HepG2 (cell line): ENCODE results near the gene KRT7. TPM values are rescaled to one million over a fixed set of nuclear protein-coding genes. Genes with fewer than 3 reads are reported as not detected.

Source experiments
- ATAC-seq: fragments of 200-7000 bp; cut with Tn5 transposase; 3 replicates; pipeline ENCODE4 v1.9.1; 2020; ENCODE audit warnings: mild to moderate bottlenecking, moderate library complexity
- BruUV-seq: library from RNA; stranded (reverse); fragments of 400-500 nt; replicated peaks from 2 replicates; lab custom pipeline; 2021; lab: Mats Ljungman, UMichigan
- CTCF ChIA-PET: fragments of 300-600 bp; formaldehyde crosslinking; extraction: SDS; loops from one replicate; lab custom pipeline; 2021; ENCODE audit warnings: low total read pairs, inconsistent platforms, low intra/inter-chr PET ratio; lab: Yijun Ruan, JAX
- POLR2A ChIA-PET: fragments of 350-600 bp; sonication (Branson Sonifier 250); formaldehyde crosslinking; loops from one replicate; lab custom pipeline; 2020; ENCODE audit warnings: antibody characterized with exemption, inconsistent platforms; lab: Yijun Ruan, JAX
- DNase-seq: peaks from one replicate; pipeline ENCODE4 v3.0.0-alpha.2; 2015; ENCODE audit warnings: low spot score
- FAIRE-seq: peaks from 3 replicates; lab custom pipeline; 2011; peaks lifted over from hg19 to GRCh38; lab: Jason Lieb, UNC
- H2AFZ ChIP-seq: one replicate; pipeline ENCODE4 v1.6.1; 2011; ENCODE audit warnings: low read length, inconsistent platforms
- H3K27ac ChIP-seq: fragments of 300-600 bp; 3 replicates; pipeline ENCODE4 v1.8.0; 2011; ENCODE audit warnings: mixed run types, mild to moderate bottlenecking, mixed read lengths, low read length, inconsistent platforms; ENCODE audit not compliant: insufficient read depth; ENCODE audit errors: extremely low read length
- H3K27me3 ChIP-seq, 2 experiments: fragments of 200-600 bp in 1 of 2; 2 replicates in 1 of 2; 3 replicates in 1 of 2; pipeline versions ENCODE4 v1.6.0 to v1.8.0; 2011; ENCODE audit warnings: low read length in 2 of 2, mild to moderate bottlenecking in 2 of 2, moderate library complexity in 2 of 2, inconsistent platforms in 1 of 2; ENCODE audit not compliant: insufficient read depth in 2 of 2, control insufficient read depth in 1 of 2
- H3K36me3 ChIP-seq, 2 experiments: fragments of 200-600 bp in 1 of 2; replicated peaks in 1 of 2; 2 replicates in 1 of 2; 3 replicates in 1 of 2; pipeline versions ENCODE4 v1.5.1 to v1.8.0; 2011; ENCODE audit warnings: low read length in 2 of 2, inconsistent platforms in 1 of 2; ENCODE audit not compliant: insufficient read depth in 2 of 2, control insufficient read depth in 1 of 2
- H3K4me1 ChIP-seq: 2 replicates; pipeline ENCODE4 v1.5.1; 2012; ENCODE audit warnings: low read length, inconsistent platforms; ENCODE audit not compliant: insufficient read depth
- H3K4me2 ChIP-seq: 2 replicates; pipeline ENCODE4 v1.6.0; 2011; ENCODE audit warnings: low read depth, low read length, inconsistent platforms
- H3K4me3 ChIP-seq, 3 experiments: fragments of 200-600 bp in 1 of 3; sonication (generic), shearing (Covaris generic) in 1 of 3; replicated peaks in 1 of 3; 2 replicates each; pipeline ENCODE4 v1.5.1; 2011 to 2016; ENCODE audit warnings: low read length in 3 of 3, inconsistent platforms in 2 of 3, low read depth in 2 of 3, mild to moderate bottlenecking in 2 of 3, control low read depth in 1 of 3, mixed read lengths in 1 of 3; ENCODE audit not compliant: insufficient read depth in 1 of 3
- H3K79me2 ChIP-seq: one replicate; pipeline ENCODE4 v1.6.1; 2011; ENCODE audit warnings: low read length, inconsistent platforms; ENCODE audit not compliant: insufficient read depth
- H3K9ac ChIP-seq: 2 replicates; pipeline ENCODE4 v1.6.0; 2011; ENCODE audit warnings: mild to moderate bottlenecking, low read depth, low read length, inconsistent platforms; ENCODE audit not compliant: insufficient read depth
- H3K9me3 ChIP-seq: 2 replicates; pipeline ENCODE4 v1.5.1; 2012; ENCODE audit warnings: mild to moderate bottlenecking, low read length
- H4K20me1 ChIP-seq: 2 replicates; pipeline ENCODE4 v1.6.0; 2011; ENCODE audit warnings: inconsistent platforms, mild to moderate bottlenecking, low read length, moderate library complexity; ENCODE audit not compliant: insufficient read depth
- DMAP1 ChIP-seq: IDR thresholded peaks from 2 replicates; pipeline ENCODE4 v1.6.1; 2016
- FOXK1 ChIP-seq: sonication (generic); formaldehyde crosslinking; IDR thresholded peaks from 2 replicates; pipeline ENCODE4 v1.4.0; 2020; ENCODE audit warnings: low read depth, missing genetic modification reagents, borderline replicate concordance
- FOXM1 ChIP-seq: sonication (generic); formaldehyde crosslinking; IDR thresholded peaks from 2 replicates; pipeline ENCODE4 v1.5.0; 2020; ENCODE audit warnings: missing genetic modification reagents
- HNRNPL ChIP-seq: fragments of 200-400 bp; formaldehyde crosslinking; IDR thresholded peaks from 2 replicates; pipeline ENCODE4 v1.6.1; 2017; ENCODE audit warnings: mild to moderate bottlenecking, low read depth, low read length
- NFE2L2 ChIP-seq: fragments of 150-350 bp; IDR thresholded peaks from 2 replicates; pipeline ENCODE4 v1.6.1; 2014; ENCODE audit warnings: low read length
- ZFP82 ChIP-seq: sonication (generic); formaldehyde crosslinking; IDR thresholded peaks from 2 replicates; pipeline ENCODE4 v1.5.1; 2020; ENCODE audit warnings: mild to moderate bottlenecking, missing genetic modification reagents, borderline replicate concordance
- ZNF841 ChIP-seq: sonication (generic); formaldehyde crosslinking; IDR thresholded peaks from 2 replicates; pipeline ENCODE4 v1.8.1; 2023; ENCODE audit warnings: missing genetic modification reagents, borderline replicate concordance
- ZSCAN21 ChIP-seq: sonication (generic); formaldehyde crosslinking; IDR thresholded peaks from 2 replicates; pipeline ENCODE4 v1.8.0; 2022; ENCODE audit warnings: mild to moderate bottlenecking, missing genetic modification reagents, moderate library complexity, borderline replicate concordance
- WGBS: methylation state at CpG from one replicate; pipeline ENCODE4 v1.1.6; 2017; ENCODE audit warnings: low lambda C conversion rate; 5-methylcytosine and 5-hydroxymethylcytosine counted together
- in situ Hi-C: cut with HindIII; loops from 2 replicates; pipeline ENCODE4 v1.10.0; 2017; ENCODE audit warnings: low pct_unique_long_range_greater_than_20kb; ENCODE audit not compliant: extremely low pct_ligation_motif_present
- intact Hi-C: fragments of 100-400 bp; cut with micrococcal nuclease; formaldehyde crosslinking; loops from one replicate; pipeline ENCODE4 v1.10.0; 2022; ENCODE audit not compliant: unreplicated experiment
- polyA plus RNA-seq, 8 experiments: library from polyadenylated mRNA; depleted of rRNA in 3 of 8; stranded (reverse) in 7 of 8; unstranded in 1 of 8; fragments of >200 nt; fragmentation: Illumina TruSeq in 4 of 8; extraction: Trizol in 4 of 8; gene quantifications; 2 replicates each; pipeline versions ENCODE4 v1.2.1 to v1.2.3, GENCODE V29; 2011 to 2016; ENCODE audit warnings: low read depth in 4 of 8, missing spikeins in 1 of 8, mixed read lengths in 1 of 8; ENCODE audit not compliant: insufficient read depth in 1 of 8
- total RNA-seq, 5 experiments: library from RNA; depleted of rRNA; stranded (reverse); fragments of >200 nt; fragmentation: Illumina TruSeq; extraction: Trizol; gene quantifications; 2 replicates each; pipeline ENCODE4 v1.2.3, GENCODE V29; 2016; ENCODE audit warnings: low read depth in 1 of 5
- TF ChIP-seq, protein P1 (sequence below): sonication (generic); formaldehyde crosslinking; IDR thresholded peaks from 2 replicates; pipeline ENCODE4 v1.4.0; 2020; ENCODE audit warnings: missing genetic modification reagents, borderline replicate concordance
- TF ChIP-seq, protein P2 (sequence below): sonication (generic); formaldehyde crosslinking; IDR thresholded peaks from 2 replicates; pipeline ENCODE4 v1.5.0; 2020; ENCODE audit warnings: missing genetic modification reagents

The KRT7 gene
- total and polyA plus RNA-seq, 2 of the 13 experiments (the other 11 are each of a cell fraction or from before 2014, with no cell fraction given) = 0.83 TPM; not detected in 1

DNA sequence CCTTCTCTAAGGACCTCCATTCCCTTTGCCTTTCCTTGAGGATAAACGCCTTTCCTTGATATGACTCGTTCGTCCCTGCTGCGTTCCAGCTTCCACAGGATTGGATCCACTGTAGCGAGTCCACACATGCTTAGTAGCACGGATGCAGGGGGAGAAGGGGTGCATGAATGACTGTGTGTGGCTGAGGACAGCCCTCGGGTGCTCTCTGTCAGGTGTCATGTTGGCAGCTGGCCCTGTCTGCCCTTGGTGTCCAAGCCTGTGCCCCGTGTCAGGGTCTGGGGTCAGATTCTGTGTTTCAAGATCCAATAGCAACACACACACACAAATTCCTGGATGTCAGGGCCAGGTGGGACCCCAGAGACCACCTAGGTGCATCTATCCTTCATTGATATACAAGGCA, 23.7 kb upstream of the KRT7 start:
- POLR2A ChIA-PET = no interaction called here
- no peaks in the 10 kb centered on the region for H3K36me3 ChIP-seq
- intact Hi-C loops = no loop called here
- no peak overlapping the region for H3K27ac ChIP-seq
- no TSS peak for BruUV-seq
- peaks cover 13 to 48% of the 10 kb centered on the region in 2 experiments; a peak in 4 of 5 replicates for H3K27me3 ChIP-seq
- ATAC-seq (no peak), DNase-seq (no peak), FAIRE-seq (no peak)
- in situ Hi-C loops = no loop called here
- no peaks in the 10 kb centered on the region for H3K9me3 ChIP-seq
- no peak overlapping the region for H3K9ac ChIP-seq
- CTCF ChIA-PET = no interaction called here
- WGBS = under 1% methylated on average over 7 of the region's 8 CpGs
- H4K20me1 ChIP-seq = 0 out of 2 replicates have a peak, but pooled peaks cover 2% of the 10 kb centered on the region
- no peak overlapping the region for H3K4me2 ChIP-seq
- TF ChIP-seq ZFP82 (CRISPR knock-in tag) = no peak
- TF ChIP-seq ZNF841 (CRISPR knock-in tag) = no peak
- TF ChIP-seq, protein P1, sequence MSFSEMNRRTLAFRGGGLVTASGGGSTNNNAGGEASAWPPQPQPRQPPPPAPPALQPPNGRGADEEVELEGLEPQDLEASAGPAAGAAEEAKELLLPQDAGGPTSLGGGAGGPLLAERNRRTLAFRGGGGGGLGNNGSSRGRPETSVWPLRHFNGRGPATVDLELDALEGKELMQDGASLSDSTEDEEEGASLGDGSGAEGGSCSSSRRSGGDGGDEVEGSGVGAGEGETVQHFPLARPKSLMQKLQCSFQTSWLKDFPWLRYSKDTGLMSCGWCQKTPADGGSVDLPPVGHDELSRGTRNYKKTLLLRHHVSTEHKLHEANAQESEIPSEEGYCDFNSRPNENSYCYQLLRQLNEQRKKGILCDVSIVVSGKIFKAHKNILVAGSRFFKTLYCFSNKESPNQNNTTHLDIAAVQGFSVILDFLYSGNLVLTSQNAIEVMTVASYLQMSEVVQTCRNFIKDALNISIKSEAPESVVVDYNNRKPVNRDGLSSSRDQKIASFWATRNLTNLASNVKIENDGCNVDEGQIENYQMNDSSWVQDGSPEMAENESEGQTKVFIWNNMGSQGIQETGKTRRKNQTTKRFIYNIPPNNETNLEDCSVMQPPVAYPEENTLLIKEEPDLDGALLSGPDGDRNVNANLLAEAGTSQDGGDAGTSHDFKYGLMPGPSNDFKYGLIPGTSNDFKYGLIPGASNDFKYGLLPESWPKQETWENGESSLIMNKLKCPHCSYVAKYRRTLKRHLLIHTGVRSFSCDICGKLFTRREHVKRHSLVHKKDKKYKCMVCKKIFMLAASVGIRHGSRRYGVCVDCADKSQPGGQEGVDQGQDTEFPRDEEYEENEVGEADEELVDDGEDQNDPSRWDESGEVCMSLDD = no peak
- no peak for TF ChIP-seq ZSCAN21
- TF ChIP-seq FOXK1 (CRISPR knock-in tag) = no peak
- no peak for TF ChIP-seq HNRNPL
- TF ChIP-seq DMAP1 (CRISPR knock-in tag) = no peak
- TF ChIP-seq NFE2L2 = no peak
- TF ChIP-seq FOXM1 (CRISPR knock-in tag) = no peak
- TF ChIP-seq, protein P2, sequence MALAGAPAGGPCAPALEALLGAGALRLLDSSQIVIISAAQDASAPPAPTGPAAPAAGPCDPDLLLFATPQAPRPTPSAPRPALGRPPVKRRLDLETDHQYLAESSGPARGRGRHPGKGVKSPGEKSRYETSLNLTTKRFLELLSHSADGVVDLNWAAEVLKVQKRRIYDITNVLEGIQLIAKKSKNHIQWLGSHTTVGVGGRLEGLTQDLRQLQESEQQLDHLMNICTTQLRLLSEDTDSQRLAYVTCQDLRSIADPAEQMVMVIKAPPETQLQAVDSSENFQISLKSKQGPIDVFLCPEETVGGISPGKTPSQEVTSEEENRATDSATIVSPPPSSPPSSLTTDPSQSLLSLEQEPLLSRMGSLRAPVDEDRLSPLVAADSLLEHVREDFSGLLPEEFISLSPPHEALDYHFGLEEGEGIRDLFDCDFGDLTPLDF = no peak
- H2AFZ ChIP-seq = no peak overlapping the region
- no peaks in the 10 kb centered on the region for H3K4me1 ChIP-seq
- no peak overlapping the region for H3K4me3 ChIP-seq
- H3K79me2 ChIP-seq = no peaks in the 10 kb centered on the region
